Cardiac fibroblast (primary cell): ENCODE results near the gene AOPEP.

Source experiments
- DNase-seq, 2 donors: peaks; one replicate each; pipeline versions ENCODE4 v3.0.0 to v3.0.0-alpha.2; 2010; ENCODE audit warnings: low read depth in 2 of 2
- H3K4me3 ChIP-seq, 2 donors: replicated peaks in 1 of 2; 1 replicate in 1 of 2; 2 replicates in 1 of 2; pipeline ENCODE4 v1.5.1; 2011; ENCODE audit warnings: low read depth in 2 of 2, low read length in 2 of 2, mild to moderate bottlenecking in 2 of 2, moderate library complexity in 1 of 2
- CTCF ChIP-seq: IDR thresholded peaks from one replicate; pipeline ENCODE4 v1.5.1; 2011; ENCODE audit warnings: low read depth, mild to moderate bottlenecking, low read length, inconsistent platforms

AOPEP gene

GRCh38 chr9:94977416-94977815 lies 250.9 kb downstream of the AOPEP start:
- no peak overlapping the region for H3K4me3 ChIP-seq
- no peak for TF ChIP-seq CTCF
- no peak for DNase-seq

- TF ChIP-seq CTCF, result no peak
- no peak overlapping the region for H3K4me3 ChIP-seq
- no peak for DNase-seq
Measured at GRCh38 chr9:94979904-94980507, 253.5 kb downstream of the AOPEP start.

- no peak for TF ChIP-seq CTCF
- no peak for DNase-seq
- H3K4me3 ChIP-seq, result no peak overlapping the region
Measured at GRCh38 chr9:94980947-94981722, 254.6 kb downstream of the AOPEP start.

GRCh38 chr9:94981723-94982090 lies 255.2 kb downstream of the AOPEP start:
- H3K4me3 ChIP-seq, result no peak overlapping the region
- TF ChIP-seq CTCF, result no peak
- no peak for DNase-seq

- no peak for DNase-seq
- H3K4me3 ChIP-seq, result no peak overlapping the region
- no peak for TF ChIP-seq CTCF
Measured at GRCh38 chr9:94982211-94982610, 255.7 kb downstream of the AOPEP start.

GRCh38 chr9:94983552-94983951 lies 257.1 kb downstream of the AOPEP start:
- no peak for DNase-seq
- TF ChIP-seq CTCF, result no peak
- no peak overlapping the region for H3K4me3 ChIP-seq
